Trophoblast cell (in vitro differentiated cells and primary cell): Measurements from ENCODE around the gene KLF7.

Source experiments
- DNase-seq, 2 donors: peaks; one replicate each; pipeline ENCODE4 v3.0.0-alpha.2; 2016
- H2AFZ ChIP-seq: 2 replicates; pipeline ENCODE4 v1.6.1; 2013; ENCODE audit warnings: low read length, moderate library complexity, mild to moderate bottlenecking; ENCODE audit not compliant: insufficient read depth, poor library complexity
- H2AK5ac ChIP-seq: 2 replicates; pipeline ENCODE4 v1.6.1; 2013; ENCODE audit warnings: mild to moderate bottlenecking, low read length
- H2BK120ac ChIP-seq: 2 replicates; pipeline ENCODE4 v1.6.1; 2013; ENCODE audit warnings: low read length, mild to moderate bottlenecking, moderate library complexity; ENCODE audit not compliant: insufficient read depth, poor library complexity
- H2BK12ac ChIP-seq: 2 replicates; pipeline ENCODE4 v1.6.1; 2013; ENCODE audit warnings: mild to moderate bottlenecking, low read length, moderate library complexity
- H2BK5ac ChIP-seq: 2 replicates; pipeline ENCODE4 v1.6.1; 2013; ENCODE audit warnings: low read length, low read depth, moderate library complexity, mild to moderate bottlenecking; ENCODE audit not compliant: poor library complexity
- H3K14ac ChIP-seq: 2 replicates; pipeline ENCODE4 v1.6.1; 2013; ENCODE audit warnings: mild to moderate bottlenecking, low read length
- H3K18ac ChIP-seq: 2 replicates; pipeline ENCODE4 v1.6.1; 2013; ENCODE audit warnings: mild to moderate bottlenecking, low read length
- H3K23ac ChIP-seq: 2 replicates; pipeline ENCODE4 v1.6.1; 2013; ENCODE audit warnings: low read length
- H3K27ac ChIP-seq: 2 replicates; pipeline ENCODE4 v1.5.1; 2013; ENCODE audit warnings: low read depth, mild to moderate bottlenecking, inconsistent platforms, low read length, moderate library complexity
- H3K27me3 ChIP-seq: 2 replicates; pipeline ENCODE4 v1.6.1; 2013; ENCODE audit warnings: inconsistent platforms, mild to moderate bottlenecking, low read length, moderate library complexity; ENCODE audit not compliant: insufficient read depth
- H3K36me3 ChIP-seq, 2 experiments: 1 replicate in 1 of 2; 2 replicates in 1 of 2; pipeline ENCODE4 v1.6.1; 2013; ENCODE audit warnings: low read length in 2 of 2, mild to moderate bottlenecking in 2 of 2, moderate library complexity in 1 of 2; ENCODE audit not compliant: insufficient read depth in 2 of 2, control insufficient read depth in 1 of 2
- H3K4ac ChIP-seq: 2 replicates; pipeline ENCODE4 v1.6.1; 2013; ENCODE audit warnings: low read depth, mild to moderate bottlenecking, low read length, moderate library complexity
- H3K4me1 ChIP-seq, 2 experiments: 1 replicate in 1 of 2; 2 replicates in 1 of 2; pipeline ENCODE4 v1.6.1; 2013; ENCODE audit warnings: low read length in 2 of 2, mild to moderate bottlenecking in 2 of 2, moderate library complexity in 1 of 2; ENCODE audit not compliant: insufficient read depth in 2 of 2, control insufficient read depth in 1 of 2
- H3K4me2 ChIP-seq: 2 replicates; pipeline ENCODE4 v1.6.1; 2013; ENCODE audit warnings: inconsistent platforms, mild to moderate bottlenecking, low read length, moderate library complexity
- H3K4me3 ChIP-seq: 2 replicates; pipeline ENCODE4 v1.5.1; 2013; ENCODE audit warnings: mild to moderate bottlenecking, low read depth, low read length, inconsistent platforms
- H3K79me1 ChIP-seq: one replicate; pipeline ENCODE4 v1.6.1; 2013; ENCODE audit warnings: low read length
- H3K79me2 ChIP-seq: 2 replicates; pipeline ENCODE4 v1.6.1; 2013; ENCODE audit warnings: low read length, mild to moderate bottlenecking; ENCODE audit not compliant: control insufficient read depth, insufficient read depth, poor library complexity
- H3K9ac ChIP-seq: 2 replicates; pipeline ENCODE4 v1.6.1; 2013; ENCODE audit warnings: mild to moderate bottlenecking, low read length
- H3K9me3 ChIP-seq: 2 replicates; pipeline ENCODE4 v1.6.1; 2013; ENCODE audit warnings: low read depth, mild to moderate bottlenecking, control low read depth, inconsistent platforms, low read length; ENCODE audit not compliant: insufficient read depth
- H4K12ac ChIP-seq: 2 replicates; pipeline ENCODE4 v1.6.1; 2013; ENCODE audit warnings: low read depth, mild to moderate bottlenecking, low read length, moderate library complexity
- H4K8ac ChIP-seq: 2 replicates; pipeline ENCODE4 v1.6.1; 2013; ENCODE audit warnings: low read depth, mild to moderate bottlenecking, low read length, moderate library complexity
- H4K91ac ChIP-seq: one replicate; pipeline ENCODE4 v1.6.1; 2013; ENCODE audit warnings: low read depth, mild to moderate bottlenecking, low read length, moderate library complexity
- WGBS: extraction: QIAGEN DNeasy Blood & Tissue Kit; methylation state at CpG from one replicate; pipeline ENCODE4 v1.1.7; 2013; ENCODE audit warnings: missing lambda C conversion rate; ENCODE audit not compliant: insufficient read length, insufficient coverage; ENCODE audit errors: extremely low coverage; 5-methylcytosine and 5-hydroxymethylcytosine counted together

Gene KLF7

GRCh38 chr2:207040696-207041095, 125.1 kb downstream of the KLF7 start:
- Histone ChIP-seq H3K9ac (no peak overlapping the region), H3K36me3 (no peaks in the 10 kb centered on the region), H4K12ac (no peak overlapping the region), H3K4ac (no peak overlapping the region), H3K4me1 (no peaks in the 10 kb centered on the region), H3K79me2 (no peaks in the 10 kb centered on the region), H3K79me1 (no peaks in the 10 kb centered on the region), H3K18ac (no peak overlapping the region), H2BK120ac (no peak overlapping the region), H2BK5ac (no peak overlapping the region), H3K4me2 (no peak overlapping the region), H2BK12ac (peak overlapping the region; percentile 35), H2AK5ac (no peak overlapping the region), H2AFZ (no peak overlapping the region), H3K27me3 (no peaks in the 10 kb centered on the region), H4K91ac (no peak overlapping the region), H3K9me3 (no peaks in the 10 kb centered on the region), H4K8ac (no peak overlapping the region), H3K23ac (no peak overlapping the region), H3K14ac (no peak overlapping the region), H3K4me3 (no peak overlapping the region), H3K27ac (no peak overlapping the region)
- DNase-seq = peak in 1 of 2 donors; percentile 1
- no CpG with 5 or more reads among the region's 9 CpGs for WGBS

DNA sequence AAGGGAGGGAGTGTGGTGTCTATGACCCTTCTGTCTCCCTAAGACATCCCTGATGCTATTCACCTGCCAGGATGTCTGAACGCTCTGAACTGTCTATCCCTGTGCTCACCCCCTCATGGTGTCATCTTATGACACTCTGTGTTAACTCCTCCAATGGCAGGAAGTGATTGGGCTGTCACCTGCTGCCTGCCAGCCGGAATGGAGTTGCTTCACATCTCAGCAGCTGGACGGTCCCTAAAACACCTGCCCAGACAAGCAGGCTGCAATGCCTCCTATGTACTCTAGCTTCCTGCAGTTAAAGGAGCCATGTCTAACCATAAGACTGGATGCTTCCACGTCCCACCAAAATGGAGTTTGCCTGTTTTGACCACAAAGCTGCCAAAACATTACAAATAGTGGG, 126.5 kb downstream of the KLF7 start:
- no peak overlapping the region for H4K8ac ChIP-seq
- no peaks in the 10 kb centered on the region for H3K27me3 ChIP-seq
- H2BK12ac ChIP-seq = no peak overlapping the region

DNA sequence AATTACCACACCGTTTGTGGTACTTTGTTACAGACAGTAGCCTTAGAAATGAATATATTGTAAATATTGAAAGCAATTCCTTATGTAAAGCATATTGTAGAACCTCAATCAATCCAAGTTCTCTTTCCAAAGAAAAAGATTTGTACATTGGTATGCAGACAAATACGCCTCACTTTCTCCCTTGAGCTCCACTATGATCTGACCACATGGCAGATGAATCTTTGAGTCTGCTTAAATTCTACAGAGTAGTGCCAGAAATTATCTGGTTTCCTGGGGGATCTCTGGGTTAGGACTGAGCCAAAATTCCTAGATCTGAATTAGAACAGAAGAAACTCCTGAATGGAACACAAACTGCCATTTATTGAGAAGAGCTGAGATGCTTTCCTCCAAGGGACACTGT, 127.4 kb downstream of the KLF7 start:
- Histone ChIP-seq H3K4me3 (no peak overlapping the region), H3K4me1 (no peaks in the 10 kb centered on the region), H3K9me3 (no peaks in the 10 kb centered on the region), H3K27me3 (no peaks in the 10 kb centered on the region), H3K79me1 (no peaks in the 10 kb centered on the region), H3K36me3 (no peaks in the 10 kb centered on the region), H3K79me2 (no peaks in the 10 kb centered on the region), H3K23ac (no peak overlapping the region), H3K27ac (no peak overlapping the region), H3K14ac (no peak overlapping the region), H2AFZ (no peak overlapping the region), H3K18ac (no peak overlapping the region), H4K12ac (no peak overlapping the region), H2BK5ac (no peak overlapping the region), H4K8ac (no peak overlapping the region), H3K9ac (no peak overlapping the region), H2BK120ac (no peak overlapping the region), H3K4ac (no peak overlapping the region), H2BK12ac (no peak overlapping the region), H4K91ac (no peak overlapping the region), H2AK5ac (no peak overlapping the region), H3K4me2 (no peak overlapping the region)
- WGBS = no CpG with 5 or more reads among the region's 2 CpGs
- no peak for DNase-seq

More for the DNA sequence above, 126.5 kb downstream of the KLF7 start:
- Histone ChIP-seq H4K91ac (no peak overlapping the region), H3K4me1 (no peaks in the 10 kb centered on the region), H3K79me2 (no peaks in the 10 kb centered on the region), H4K12ac (no peak overlapping the region), H2AK5ac (no peak overlapping the region), H3K23ac (peak overlapping the region; percentile 62), H2AFZ (no peak overlapping the region), H2BK5ac (no peak overlapping the region), H3K9ac (no peak overlapping the region), H3K18ac (no peak overlapping the region), H3K4me2 (no peak overlapping the region), H3K36me3 (no peaks in the 10 kb centered on the region), H3K14ac (no peak overlapping the region), H3K9me3 (no peaks in the 10 kb centered on the region), H3K27ac (no peak overlapping the region), H3K4ac (no peak overlapping the region), H3K4me3 (no peak overlapping the region), H2BK120ac (no peak overlapping the region), H3K79me1 (no peaks in the 10 kb centered on the region)
- WGBS = no CpG with 5 or more reads among the region's 4 CpGs
- DNase-seq = peak in 1 of 2 donors; percentile 4

- Histone ChIP-seq H3K4ac (no peak overlapping the region), H3K4me2 (no peak overlapping the region), H3K4me1 (no peaks in the 10 kb centered on the region), H3K23ac (no peak overlapping the region), H4K12ac (no peak overlapping the region), H3K4me3 (no peak overlapping the region), H3K79me2 (no peaks in the 10 kb centered on the region), H3K79me1 (no peaks in the 10 kb centered on the region), H3K27me3 (no peaks in the 10 kb centered on the region), H3K36me3 (no peaks in the 10 kb centered on the region), H2BK120ac (peak overlapping the region; percentile 22), H3K9ac (no peak overlapping the region), H3K27ac (no peak overlapping the region), H4K8ac (no peak overlapping the region), H2BK5ac (no peak overlapping the region), H3K18ac (no peak overlapping the region), H2AFZ (no peak overlapping the region), H4K91ac (no peak overlapping the region), H3K14ac (no peak overlapping the region), H3K9me3 (no peaks in the 10 kb centered on the region), H2AK5ac (no peak overlapping the region), H2BK12ac (peak overlapping the region; percentile 71)
- peak in 1 of 2 donors; percentile 23 for DNase-seq
- no CpG with 5 or more reads among the region's 7 CpGs for WGBS
These were observed 127.9 kb downstream of the KLF7 start for GRCh38 chr2:207037896-207038295.
